UCSD-AML1 (cell line): ENCODE data around the gene IL2RA.
"Not testable (repeated sequence)": the region's sequence is repeated elsewhere in the genome, so short reads cannot be mapped to it uniquely, and the experiment has no call there.

Experiments used
- DNase-seq: peaks from one replicate; lab custom pipeline; 2025; ENCODE audit not compliant: unreplicated experiment; lab: John Stamatoyannopoulos, UW

Gene IL2RA

DNA sequence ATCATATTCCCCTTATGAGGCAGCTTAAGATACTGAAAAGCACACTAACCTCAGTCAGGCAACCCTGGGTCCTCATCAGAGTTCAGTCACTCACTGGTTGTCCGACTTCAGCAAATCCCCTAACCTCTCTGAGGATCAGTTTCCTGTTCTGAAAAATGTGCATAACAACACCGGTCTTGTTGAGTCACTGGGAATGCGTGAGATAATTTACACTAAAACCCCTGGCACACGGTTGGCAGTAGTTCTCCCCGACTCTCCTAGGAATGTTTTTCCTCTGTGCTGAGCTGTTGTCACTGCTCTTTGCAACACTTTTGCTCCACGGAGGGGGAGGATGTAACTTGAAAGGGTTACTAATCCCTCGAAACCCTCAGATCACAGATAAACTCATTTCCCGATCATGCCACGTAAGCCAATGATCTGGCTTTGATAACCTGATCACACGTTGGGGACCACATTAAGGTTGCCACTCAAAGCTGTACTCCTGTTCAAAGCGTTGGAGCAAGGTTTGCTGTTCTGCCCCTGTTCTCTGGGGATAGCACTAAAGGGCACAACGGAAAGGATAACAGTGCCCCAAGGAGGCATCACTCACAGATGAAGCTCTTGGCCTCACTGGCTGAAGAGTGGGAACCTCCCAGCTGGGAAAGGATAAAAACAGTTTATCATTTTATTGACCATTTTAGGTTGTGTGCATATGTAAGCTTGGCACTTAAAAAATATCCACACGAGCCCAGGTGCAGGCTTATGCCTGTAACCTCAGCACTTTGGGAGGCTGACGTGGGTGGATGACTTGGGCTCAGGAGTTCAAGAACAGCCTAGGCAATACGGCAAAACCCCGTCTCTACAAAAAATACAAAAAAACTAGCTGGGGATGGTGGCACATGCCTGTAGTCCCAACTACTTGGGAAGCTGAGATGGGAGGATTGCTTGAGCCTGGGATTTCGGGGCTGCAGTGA is 21.6 kb upstream of the IL2RA start:
- no peak for DNase-seq

- DNase-seq = no peak
Measured at GRCh38 chr10:6082496-6083395, 20.6 kb upstream of the IL2RA start.

DNA sequence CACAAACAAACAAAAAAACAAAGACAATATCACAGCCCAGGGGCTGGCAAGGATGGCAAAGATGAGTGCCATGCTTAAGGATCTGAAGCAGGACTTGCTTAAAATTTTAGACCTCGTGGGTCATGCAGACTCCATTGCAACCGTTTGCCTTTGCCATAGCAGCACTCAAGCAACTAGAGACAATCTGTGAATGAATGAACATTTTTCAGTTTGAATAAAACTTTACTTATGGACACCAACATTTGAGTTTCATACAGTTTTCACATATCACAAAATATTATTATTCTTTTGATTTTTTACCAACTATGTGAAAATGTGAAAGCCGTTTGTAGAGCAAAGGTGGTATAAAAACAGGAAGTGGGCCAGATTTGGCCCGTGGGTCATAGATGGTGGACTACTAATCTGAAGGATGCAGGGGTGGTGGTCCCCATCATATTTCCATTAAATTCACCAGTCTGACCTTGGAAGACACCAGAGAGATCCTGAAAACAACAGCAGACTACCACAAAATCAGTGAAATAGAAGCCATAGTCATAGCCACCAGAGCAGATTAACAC is 18.3 kb upstream of the IL2RA start:
- DNase-seq = no peak

DNA sequence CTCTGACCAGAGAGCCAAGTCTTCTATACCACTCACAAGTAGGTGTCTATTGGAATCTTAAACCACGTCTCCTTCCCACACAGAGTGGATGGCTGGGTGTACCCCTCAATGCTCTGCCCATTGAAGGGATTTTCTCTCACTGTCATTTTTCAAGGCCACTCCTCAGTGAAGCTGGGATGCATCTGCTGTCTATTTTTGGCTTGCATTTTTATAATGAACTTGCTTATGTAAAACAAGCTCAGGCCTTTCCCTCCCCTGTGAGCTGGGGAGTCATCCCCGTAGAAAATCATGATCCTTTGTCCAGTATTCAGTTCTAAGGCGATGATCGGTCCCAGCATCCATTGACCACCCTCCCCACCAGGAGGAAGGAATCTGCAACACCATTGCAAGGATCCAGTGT is 16.9 kb upstream of the IL2RA start:
- no peak for DNase-seq

GRCh38 chr10:6077071-6077675 is 15.0 kb upstream of the IL2RA start:
- DNase-seq = no peak

- no peak for DNase-seq
Measured at GRCh38 chr10:6074489-6075301, 12.5 kb upstream of the IL2RA start.

GRCh38 chr10:6072215-6072934 is 10.2 kb upstream of the IL2RA start:
- DNase-seq = no peak

GRCh38 chr10:6071181-6072175 is 9.3 kb upstream of the IL2RA start:
- DNase-seq = no peak

- no peak for DNase-seq
Measured at GRCh38 chr10:6070660-6071059, 8.5 kb upstream of the IL2RA start.

DNA sequence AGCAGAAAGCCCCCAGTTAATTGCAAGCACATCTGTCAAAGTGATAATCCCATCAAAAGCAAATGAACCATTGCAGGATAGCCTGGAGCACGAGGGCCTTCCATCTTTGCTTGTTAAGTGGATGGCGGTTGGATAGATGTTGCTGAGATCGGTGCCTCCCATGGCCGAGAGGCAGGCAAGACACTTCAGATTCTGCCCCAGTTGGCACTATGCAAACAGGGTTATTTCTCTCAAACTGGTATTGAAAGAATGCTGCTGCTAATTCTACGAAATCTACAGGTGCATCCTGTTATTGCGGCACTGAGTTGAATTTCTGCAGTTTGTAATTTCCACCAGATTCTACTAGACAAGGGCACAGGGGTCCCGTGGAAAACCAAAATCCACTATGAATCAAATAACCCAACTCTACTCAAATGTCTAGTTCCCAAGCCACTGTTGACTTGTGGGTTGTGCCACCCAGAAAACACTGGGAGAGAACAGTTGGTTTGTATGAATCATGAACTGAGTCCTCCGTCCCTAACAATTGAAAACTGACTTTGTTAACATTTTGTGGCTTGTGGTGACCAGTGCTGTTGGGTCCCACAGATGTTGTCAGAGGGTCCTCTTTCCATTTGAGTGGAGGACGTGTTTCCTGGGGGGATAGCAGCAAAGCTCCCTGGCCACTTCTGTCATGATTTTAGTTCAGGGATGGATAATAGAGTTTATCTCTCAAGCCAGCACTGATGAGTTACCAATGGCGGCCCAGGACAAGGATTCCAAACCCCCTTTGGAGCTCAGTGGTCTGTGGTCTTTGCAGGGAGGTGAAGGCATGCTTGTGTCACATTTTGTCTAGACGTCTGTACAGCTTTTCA is 7.1 kb upstream of the IL2RA start:
- no peak for DNase-seq

DNA sequence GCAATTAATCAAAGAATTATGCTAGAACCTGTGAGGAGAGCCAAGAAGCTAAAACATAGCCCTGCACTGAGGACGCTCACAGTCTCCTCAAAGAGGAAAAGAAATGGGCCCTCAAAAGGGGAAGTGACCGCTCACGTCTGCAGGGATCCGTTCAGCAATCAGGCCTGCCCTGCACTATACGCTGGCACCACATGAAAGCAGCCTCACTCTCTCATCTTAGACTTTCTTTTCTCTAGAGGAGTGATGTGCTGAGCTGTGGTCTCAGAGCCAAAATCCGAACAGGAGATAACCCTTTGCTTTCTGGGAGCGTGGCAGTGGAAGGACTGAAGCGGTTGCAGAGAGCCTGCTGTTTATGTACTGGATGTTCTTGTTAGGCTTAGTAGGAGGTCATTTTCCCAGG is 6.3 kb upstream of the IL2RA start:
- DNase-seq = peak; percentile 64

GRCh38 chr10:6068006-6068405 is 5.8 kb upstream of the IL2RA start:
- DNase-seq = no peak

DNA sequence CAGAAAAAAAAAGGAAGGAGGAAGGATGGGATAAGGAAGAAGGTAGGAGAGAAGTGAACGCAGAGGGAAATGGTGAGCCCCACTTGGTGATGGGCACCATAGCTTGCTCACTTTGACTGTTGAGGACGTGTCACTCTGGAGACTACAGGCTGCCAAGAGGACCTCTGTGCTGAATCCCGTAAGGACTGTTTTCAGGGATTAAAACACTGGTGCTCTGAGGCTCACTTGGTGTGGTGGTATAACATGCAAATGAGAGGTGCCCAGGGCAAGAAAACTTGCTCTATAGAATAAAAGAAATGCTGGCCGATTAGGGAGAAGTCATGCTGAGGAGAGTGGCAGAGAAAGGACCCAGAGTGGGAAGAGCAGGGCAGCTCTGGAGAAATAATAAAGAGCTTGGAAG is 5.3 kb upstream of the IL2RA start:
- DNase-seq = no peak

- DNase-seq = no peak
Measured at GRCh38 chr10:6065835-6066234, 3.7 kb upstream of the IL2RA start.

- no peak for DNase-seq
Measured at GRCh38 chr10:6065406-6065805, 3.2 kb upstream of the IL2RA start.

DNA sequence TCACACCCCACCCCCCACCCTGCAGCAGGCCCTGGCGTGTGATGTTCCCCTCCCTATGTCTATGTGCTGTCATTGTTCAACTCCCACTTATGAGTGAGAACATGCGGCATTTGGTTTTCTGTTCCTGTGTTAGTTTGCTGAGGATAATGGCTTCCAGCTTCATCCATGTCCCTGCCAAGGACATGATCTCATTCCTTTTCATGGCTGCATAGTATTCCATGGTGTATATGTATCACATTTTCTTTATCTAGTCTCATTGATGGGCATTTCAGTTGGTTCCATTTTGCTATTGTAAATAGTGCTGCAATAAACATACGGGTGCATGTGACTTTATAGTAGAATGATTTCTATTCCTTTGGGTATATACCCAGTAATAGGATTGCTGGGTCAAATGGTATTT is 2.6 kb upstream of the IL2RA start:
- DNase-seq = not testable (repeated sequence)

- DNase-seq = no peak
Measured at GRCh38 chr10:6064119-6064518, 2.0 kb upstream of the IL2RA start.

DNA sequence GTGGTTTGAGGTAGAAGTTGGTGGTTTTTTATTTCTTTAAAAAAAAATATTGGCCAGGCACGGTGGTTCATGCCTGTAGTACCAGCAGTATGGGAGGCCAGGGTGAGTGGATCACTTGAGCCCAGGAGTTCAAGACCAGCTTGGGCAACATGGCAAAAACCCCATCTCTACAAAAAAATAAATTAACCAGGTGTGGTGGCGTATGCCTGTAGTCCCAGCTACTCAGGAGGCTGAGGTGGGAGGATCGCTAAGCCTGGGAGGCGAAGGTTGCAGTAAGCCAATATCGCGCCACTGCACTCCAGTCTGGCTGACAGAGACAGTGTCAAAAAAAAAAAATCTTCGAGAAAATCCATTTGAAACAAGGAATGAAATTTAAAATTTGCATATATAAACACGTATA is 1.1 kb downstream of the IL2RA start:
- no peak for DNase-seq
